HepG2 (cell line): ENCODE data around the gene SUMO1. TPM values are rescaled to one million over a fixed set of nuclear protein-coding genes. Genes with fewer than 3 reads are reported as not detected.

Experiments used
- ATAC-seq: fragments of 200-7000 bp; cut with Tn5 transposase; 3 replicates; pipeline ENCODE4 v1.9.1; 2020; ENCODE audit warnings: mild to moderate bottlenecking, moderate library complexity
- BruUV-seq: library from RNA; stranded (reverse); fragments of 400-500 nt; replicated peaks from 2 replicates; lab custom pipeline; 2021; lab: Mats Ljungman, UMichigan
- CTCF ChIA-PET: fragments of 300-600 bp; formaldehyde crosslinking; extraction: SDS; loops from one replicate; lab custom pipeline; 2021; ENCODE audit warnings: low total read pairs, inconsistent platforms, low intra/inter-chr PET ratio; lab: Yijun Ruan, JAX
- POLR2A ChIA-PET: fragments of 350-600 bp; sonication (Branson Sonifier 250); formaldehyde crosslinking; loops from one replicate; lab custom pipeline; 2020; ENCODE audit warnings: antibody characterized with exemption, inconsistent platforms; lab: Yijun Ruan, JAX
- DNase-seq: peaks from one replicate; pipeline ENCODE4 v3.0.0-alpha.2; 2015; ENCODE audit warnings: low spot score
- FAIRE-seq: peaks from 3 replicates; lab custom pipeline; 2011; peaks lifted over from hg19 to GRCh38; lab: Jason Lieb, UNC
- H2AFZ ChIP-seq: one replicate; pipeline ENCODE4 v1.6.1; 2011; ENCODE audit warnings: low read length, inconsistent platforms
- H3K27ac ChIP-seq: fragments of 300-600 bp; 3 replicates; pipeline ENCODE4 v1.8.0; 2011; ENCODE audit warnings: mixed run types, mild to moderate bottlenecking, mixed read lengths, low read length, inconsistent platforms; ENCODE audit not compliant: insufficient read depth; ENCODE audit errors: extremely low read length
- H3K27me3 ChIP-seq, 2 experiments: fragments of 200-600 bp in 1 of 2; 2 replicates in 1 of 2; 3 replicates in 1 of 2; pipeline versions ENCODE4 v1.6.0 to v1.8.0; 2011; ENCODE audit warnings: low read length in 2 of 2, mild to moderate bottlenecking in 2 of 2, moderate library complexity in 2 of 2, inconsistent platforms in 1 of 2; ENCODE audit not compliant: insufficient read depth in 2 of 2, control insufficient read depth in 1 of 2
- H3K36me3 ChIP-seq, 2 experiments: fragments of 200-600 bp in 1 of 2; replicated peaks in 1 of 2; 2 replicates in 1 of 2; 3 replicates in 1 of 2; pipeline versions ENCODE4 v1.5.1 to v1.8.0; 2011; ENCODE audit warnings: low read length in 2 of 2, inconsistent platforms in 1 of 2; ENCODE audit not compliant: insufficient read depth in 2 of 2, control insufficient read depth in 1 of 2
- H3K4me1 ChIP-seq: 2 replicates; pipeline ENCODE4 v1.5.1; 2012; ENCODE audit warnings: low read length, inconsistent platforms; ENCODE audit not compliant: insufficient read depth
- H3K4me2 ChIP-seq: 2 replicates; pipeline ENCODE4 v1.6.0; 2011; ENCODE audit warnings: low read depth, low read length, inconsistent platforms
- H3K4me3 ChIP-seq, 3 experiments: fragments of 200-600 bp in 1 of 3; sonication (generic), shearing (Covaris generic) in 1 of 3; replicated peaks in 1 of 3; 2 replicates each; pipeline ENCODE4 v1.5.1; 2011 to 2016; ENCODE audit warnings: low read length in 3 of 3, inconsistent platforms in 2 of 3, low read depth in 2 of 3, mild to moderate bottlenecking in 2 of 3, control low read depth in 1 of 3, mixed read lengths in 1 of 3; ENCODE audit not compliant: insufficient read depth in 1 of 3
- H3K79me2 ChIP-seq: one replicate; pipeline ENCODE4 v1.6.1; 2011; ENCODE audit warnings: low read length, inconsistent platforms; ENCODE audit not compliant: insufficient read depth
- H3K9ac ChIP-seq: 2 replicates; pipeline ENCODE4 v1.6.0; 2011; ENCODE audit warnings: mild to moderate bottlenecking, low read depth, low read length, inconsistent platforms; ENCODE audit not compliant: insufficient read depth
- H3K9me3 ChIP-seq: 2 replicates; pipeline ENCODE4 v1.5.1; 2012; ENCODE audit warnings: mild to moderate bottlenecking, low read length
- H4K20me1 ChIP-seq: 2 replicates; pipeline ENCODE4 v1.6.0; 2011; ENCODE audit warnings: inconsistent platforms, mild to moderate bottlenecking, low read length, moderate library complexity; ENCODE audit not compliant: insufficient read depth
- AKAP8 ChIP-seq: sonication (generic); formaldehyde crosslinking; IDR thresholded peaks from 2 replicates; pipeline ENCODE4 v1.5.1; 2020; ENCODE audit warnings: mild to moderate bottlenecking, missing genetic modification reagents
- ARID4A ChIP-seq: sonication (generic); formaldehyde crosslinking; IDR thresholded peaks from 2 replicates; pipeline ENCODE4 v1.5.0; 2020; ENCODE audit warnings: mild to moderate bottlenecking, missing genetic modification reagents, borderline replicate concordance
- EEA1 ChIP-seq: sonication (generic); formaldehyde crosslinking; IDR thresholded peaks from 2 replicates; pipeline ENCODE4 v1.5.1; 2020; ENCODE audit warnings: mild to moderate bottlenecking, missing genetic modification reagents, borderline replicate concordance
- ETV5 ChIP-seq: IDR thresholded peaks from 2 replicates; pipeline ENCODE4 v1.6.1; 2018; ENCODE audit warnings: missing biosample characterization, missing genetic modification reagents, inconsistent platforms, borderline replicate concordance
- HNF4A ChIP-seq: sonication (generic); formaldehyde crosslinking; IDR thresholded peaks from 2 replicates; pipeline ENCODE4 v1.4.0; 2020; ENCODE audit warnings: missing genetic modification reagents
- HOXA5 ChIP-seq: sonication (generic); formaldehyde crosslinking; IDR thresholded peaks from 2 replicates; pipeline ENCODE4 v1.4.0; 2020; ENCODE audit warnings: missing genetic modification reagents
- HOXA9 ChIP-seq: sonication (generic); formaldehyde crosslinking; IDR thresholded peaks from 2 replicates; pipeline ENCODE4 v1.8.1; 2022; ENCODE audit warnings: missing genetic modification reagents, mild to moderate bottlenecking, moderate library complexity, borderline replicate concordance
- KAT8 ChIP-seq: IDR thresholded peaks from 2 replicates; pipeline ENCODE4 v1.6.1; 2016; ENCODE audit warnings: missing genetic modification reagents, missing compliant biosample characterization
- KDM3A ChIP-seq: IDR thresholded peaks from 2 replicates; pipeline ENCODE4 v1.6.1; 2018; ENCODE audit warnings: low read depth, missing compliant biosample characterization
- NONO ChIP-seq, 2 experiments: fragments of 450-650 bp in 1 of 2; sonication (generic) in 1 of 2; formaldehyde crosslinking in 1 of 2; IDR thresholded peaks in 1 of 2; conservative IDR thresholded peaks in 1 of 2; 2 replicates each; pipeline versions ENCODE4 v1.6.1 to v1.8.0; 2017 to 2022; ENCODE audit warnings: mild to moderate bottlenecking in 1 of 2, missing genetic modification reagents in 1 of 2, moderate library complexity in 1 of 2
- SAP130 ChIP-seq: IDR thresholded peaks from 2 replicates; pipeline ENCODE4 v1.6.1; 2016; ENCODE audit warnings: low read depth
- TCF12 ChIP-seq, 2 experiments: fragments of 450-650 bp in 1 of 2; sonication (generic) in 1 of 2; formaldehyde crosslinking in 1 of 2; IDR thresholded peaks; 2 replicates each; pipeline versions ENCODE4 v1.6.1 to v1.8.0; 2017 to 2022; ENCODE audit warnings: antibody characterized with exemption in 1 of 2, mild to moderate bottlenecking in 1 of 2, missing genetic modification reagents in 1 of 2, moderate library complexity in 1 of 2
- ZMAT3 ChIP-seq: sonication (generic); formaldehyde crosslinking; conservative IDR thresholded peaks from 2 replicates; pipeline ENCODE4 v1.7.0; 2021; ENCODE audit warnings: missing genetic modification reagents
- ZMYM4 ChIP-seq: sonication (generic); formaldehyde crosslinking; IDR thresholded peaks from 2 replicates; pipeline ENCODE4 v1.8.1; 2023; ENCODE audit warnings: mild to moderate bottlenecking, missing genetic modification reagents
- ZNF280B ChIP-seq: sonication (generic); formaldehyde crosslinking; IDR thresholded peaks from 2 replicates; pipeline ENCODE4 v1.5.0; 2020; ENCODE audit warnings: missing genetic modification reagents, mild to moderate bottlenecking, borderline replicate concordance
- ZNF343 ChIP-seq: sonication (generic); formaldehyde crosslinking; IDR thresholded peaks from 2 replicates; pipeline ENCODE4 v1.4.0; 2020; ENCODE audit warnings: mild to moderate bottlenecking, missing genetic modification reagents
- ZNF576 ChIP-seq: sonication (generic); formaldehyde crosslinking; IDR thresholded peaks from 2 replicates; pipeline ENCODE4 v1.4.0; 2020; ENCODE audit warnings: mild to moderate bottlenecking, missing genetic modification reagents
- WGBS: methylation state at CpG from one replicate; pipeline ENCODE4 v1.1.6; 2017; ENCODE audit warnings: low lambda C conversion rate; 5-methylcytosine and 5-hydroxymethylcytosine counted together
- in situ Hi-C: cut with HindIII; loops from 2 replicates; pipeline ENCODE4 v1.10.0; 2017; ENCODE audit warnings: low pct_unique_long_range_greater_than_20kb; ENCODE audit not compliant: extremely low pct_ligation_motif_present
- intact Hi-C: fragments of 100-400 bp; cut with micrococcal nuclease; formaldehyde crosslinking; loops from one replicate; pipeline ENCODE4 v1.10.0; 2022; ENCODE audit not compliant: unreplicated experiment
- polyA plus RNA-seq, 8 experiments: library from polyadenylated mRNA; depleted of rRNA in 3 of 8; stranded (reverse) in 7 of 8; unstranded in 1 of 8; fragments of >200 nt; fragmentation: Illumina TruSeq in 4 of 8; extraction: Trizol in 4 of 8; gene quantifications; 2 replicates each; pipeline versions ENCODE4 v1.2.1 to v1.2.3, GENCODE V29; 2011 to 2016; ENCODE audit warnings: low read depth in 4 of 8, missing spikeins in 1 of 8, mixed read lengths in 1 of 8; ENCODE audit not compliant: insufficient read depth in 1 of 8
- total RNA-seq, 5 experiments: library from RNA; depleted of rRNA; stranded (reverse); fragments of >200 nt; fragmentation: Illumina TruSeq; extraction: Trizol; gene quantifications; 2 replicates each; pipeline ENCODE4 v1.2.3, GENCODE V29; 2016; ENCODE audit warnings: low read depth in 1 of 5

The SUMO1 gene
- total and polyA plus RNA-seq, 2 of the 13 experiments (the other 11 are each of a cell fraction or from before 2014, with no cell fraction given), result 101 to 173 TPM

- no peak for TF ChIP-seq ZNF280B (CRISPR knock-in tag)
- TF ChIP-seq HNF4A, result peak; percentile 30; the same call in 1 of the 2 replicates
- no peak for TF ChIP-seq EEA1 (CRISPR knock-in tag)
- 0 out of 2 replicates have a peak, but pooled peaks have one; percentile 15 for TF ChIP-seq KDM3A (CRISPR knock-in tag)
- TF ChIP-seq, all 625 proteins: peak for 10
These were observed 31.2 kb upstream of the SUMO1 start (continued) for GRCh38 chr2:202269585-202269984.

GRCh38 chr2:202267495-202267894 is 29.1 kb upstream of the SUMO1 start:
- under 1% methylated on average over 9 of the region's 9 CpGs for WGBS
- no peaks in the 10 kb centered on the region; a peak in 1 of 5 replicates for H3K27me3 ChIP-seq
- peak overlapping the region; percentile 95 for H3K4me2 ChIP-seq
- peaks cover 68% of the 10 kb centered on the region for H3K79me2 ChIP-seq
- FAIRE-seq (no peak), DNase-seq (no peak), ATAC-seq (no peak)
- in situ Hi-C loops, result no loop called here
- TF ChIP-seq SAP130 (peak; percentile 33; the same call in 1 of the 2 replicates), ZNF343 (CRISPR knock-in tag) (no peak), HOXA9 (CRISPR knock-in tag) (no peak), ZNF576 (CRISPR knock-in tag) (no peak), ZMAT3 (0 out of 2 replicates have a peak, but pooled peaks have one; percentile 54), ZMYM4 (0 out of 2 replicates have a peak, but pooled peaks have one; percentile 12), TCF12 (IDR thresholded peaks at IDR 0.05) (no peak), TCF12 (CRISPR knock-in tag; IDR thresholded peaks at IDR 0.05) (no peak), HOXA5 (CRISPR knock-in tag) (0 out of 2 replicates have a peak, but pooled peaks have one; percentile 35), ARID4A (peak; percentile 10; the same call in 1 of the 2 replicates), NONO (IDR thresholded peaks at IDR 0.05) (no peak), NONO (CRISPR knock-in tag; conservative IDR thresholded peaks at IDR 0.05) (no peak), KAT8 (CRISPR knock-in tag) (peak; percentile 9; the same call in 1 of the 2 replicates), ETV5 (CRISPR knock-in tag) (peak; percentile 66; the same call in 1 of the 2 replicates), AKAP8 (no peak)
- ChIA-PET POLR2A (no interaction called here), CTCF (no interaction called here)
- peaks cover 3 to 6% of the 10 kb centered on the region in 2 experiments; a peak in 3 of 5 replicates for H3K36me3 ChIP-seq
- H3K4me3 ChIP-seq, result peak overlapping the region; percentile 75 to 97 (median 91)
- intact Hi-C loops, result no loop called here
- H3K27ac ChIP-seq, result peak overlapping the region; percentile 1
- H3K4me1 ChIP-seq, result peaks cover 60% of the 10 kb centered on the region
- H3K9ac ChIP-seq, result peak overlapping the region; percentile 99
- H4K20me1 ChIP-seq, result peaks cover 62% of the 10 kb centered on the region
- H3K9me3 ChIP-seq, result no peaks in the 10 kb centered on the region
- BruUV-seq, result no TSS peak
- H2AFZ ChIP-seq, result no peak overlapping the region
